GM03348 (cell line): ENCODE results near the gene CTNNA3.

Source experiments
- DNase-seq: peaks from one replicate; pipeline ENCODE4 v3.0.0; 2012; ENCODE audit warnings: low spot score

Gene CTNNA3

DNA sequence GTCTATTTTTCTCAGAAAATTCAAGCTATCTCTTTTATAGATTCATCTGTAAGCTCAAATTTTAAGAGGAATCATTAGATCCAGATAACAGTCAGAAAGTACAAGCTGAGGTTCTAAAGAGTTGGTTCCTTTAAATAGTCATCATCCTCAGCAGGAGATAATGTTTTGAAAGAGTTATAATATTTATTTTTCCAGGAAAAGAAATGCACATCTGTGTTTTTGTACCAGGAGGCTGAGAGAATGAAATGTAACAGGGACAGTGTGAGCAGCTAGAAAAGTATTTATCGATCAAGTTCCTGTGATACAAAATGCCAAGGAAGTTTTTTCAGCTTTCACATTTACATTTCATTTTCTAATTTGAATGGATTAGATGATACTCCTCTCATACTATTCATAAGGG, 890.4 kb downstream of the CTNNA3 start:
- no peak for DNase-seq

DNA sequence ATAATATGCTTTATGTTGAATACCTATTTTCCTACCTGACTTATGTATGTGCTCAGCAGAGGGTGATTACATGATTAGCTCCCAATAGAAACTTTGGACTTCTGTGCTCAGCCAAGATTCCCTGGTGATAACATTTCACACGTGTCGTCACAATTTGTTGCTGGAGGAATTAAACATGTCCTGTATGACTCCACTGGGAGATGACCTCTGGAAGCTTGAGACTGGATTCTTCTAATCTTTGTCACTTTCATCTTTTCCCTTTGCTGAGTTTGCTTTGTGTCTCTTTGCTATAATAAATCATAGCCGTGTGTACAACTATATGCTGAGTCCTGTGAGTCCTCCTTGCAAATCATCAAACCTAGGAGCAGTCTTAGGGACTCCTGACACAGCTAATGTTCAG, 891.0 kb downstream of the CTNNA3 start:
- DNase-seq, result no peak

DNA sequence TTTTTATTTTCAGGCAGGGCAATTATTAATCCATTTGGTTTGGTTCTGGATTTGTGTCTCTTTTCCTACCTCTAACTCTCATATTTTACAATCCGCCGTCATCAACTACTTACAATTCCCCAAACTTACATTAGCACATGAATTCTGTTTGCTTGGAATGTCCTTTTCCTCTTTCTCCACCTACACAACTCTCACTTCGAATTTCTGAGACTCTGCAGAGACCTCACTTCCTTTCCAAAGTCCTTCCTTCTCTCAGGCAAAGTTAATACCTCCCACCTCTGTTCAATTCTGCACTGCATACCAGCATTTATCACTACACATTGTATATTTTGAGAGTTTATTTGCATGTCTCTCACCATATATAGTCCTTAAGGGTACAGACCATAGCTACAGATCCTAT, 892.8 kb downstream of the CTNNA3 start:
- no peak for DNase-seq

DNA sequence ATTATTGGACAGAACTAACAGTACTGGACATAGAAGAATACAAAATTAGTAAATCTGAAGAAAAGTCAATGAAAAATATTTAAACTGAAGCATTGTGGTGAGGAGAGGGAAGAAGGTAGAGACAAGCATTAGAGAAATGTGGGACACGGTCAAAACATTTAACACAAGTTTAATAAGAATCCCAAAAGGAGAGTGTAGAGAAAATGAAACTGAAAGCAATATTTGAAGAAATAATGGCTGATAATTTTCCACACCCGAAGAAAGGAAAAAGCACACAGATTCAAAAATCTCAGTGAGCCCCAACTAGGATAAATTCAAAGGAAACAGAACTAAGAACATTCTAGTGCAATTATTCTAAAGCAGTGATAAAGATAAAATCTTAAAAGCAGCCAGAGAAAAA, 896.5 kb downstream of the CTNNA3 start:
- DNase-seq, result no peak

DNA sequence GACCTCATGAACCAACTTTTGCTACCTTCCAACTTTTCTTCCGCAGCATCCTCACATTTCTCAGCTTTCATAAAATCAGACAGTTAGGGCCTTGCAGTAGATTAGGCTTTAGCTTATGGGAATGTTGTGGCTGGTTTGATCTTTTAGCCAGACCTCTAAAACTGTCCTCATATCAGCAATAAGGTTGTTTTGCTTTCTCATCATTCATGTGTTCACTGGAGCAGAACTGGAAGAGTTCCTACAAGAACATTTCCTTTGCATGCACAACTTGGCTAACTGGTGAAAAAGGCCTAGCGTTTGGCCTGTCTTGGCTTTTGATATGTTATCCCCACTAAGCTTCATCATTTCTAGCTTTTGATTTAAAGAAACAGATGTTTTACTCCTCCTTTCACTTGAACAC, 900.1 kb downstream of the CTNNA3 start:
- DNase-seq, result no peak

DNA sequence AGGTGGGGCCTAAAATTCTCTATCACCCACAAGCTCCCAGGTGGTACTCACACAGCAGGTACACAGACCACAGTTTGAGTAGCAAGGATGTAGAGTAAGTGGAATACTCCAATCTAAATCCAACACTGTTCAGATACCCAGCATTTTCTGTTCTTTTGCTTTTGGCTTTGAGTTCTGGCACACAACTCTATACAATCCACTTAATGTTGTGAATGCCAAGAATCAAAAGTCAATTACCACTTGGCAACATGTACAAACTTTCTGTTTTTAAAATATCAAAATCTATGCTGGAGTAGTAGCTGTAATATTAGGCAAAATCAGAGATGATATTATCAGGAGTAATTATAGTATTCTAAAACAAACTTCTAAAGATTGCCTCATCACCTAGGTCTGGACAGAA, 903.6 kb downstream of the CTNNA3 start:
- no peak for DNase-seq

DNA sequence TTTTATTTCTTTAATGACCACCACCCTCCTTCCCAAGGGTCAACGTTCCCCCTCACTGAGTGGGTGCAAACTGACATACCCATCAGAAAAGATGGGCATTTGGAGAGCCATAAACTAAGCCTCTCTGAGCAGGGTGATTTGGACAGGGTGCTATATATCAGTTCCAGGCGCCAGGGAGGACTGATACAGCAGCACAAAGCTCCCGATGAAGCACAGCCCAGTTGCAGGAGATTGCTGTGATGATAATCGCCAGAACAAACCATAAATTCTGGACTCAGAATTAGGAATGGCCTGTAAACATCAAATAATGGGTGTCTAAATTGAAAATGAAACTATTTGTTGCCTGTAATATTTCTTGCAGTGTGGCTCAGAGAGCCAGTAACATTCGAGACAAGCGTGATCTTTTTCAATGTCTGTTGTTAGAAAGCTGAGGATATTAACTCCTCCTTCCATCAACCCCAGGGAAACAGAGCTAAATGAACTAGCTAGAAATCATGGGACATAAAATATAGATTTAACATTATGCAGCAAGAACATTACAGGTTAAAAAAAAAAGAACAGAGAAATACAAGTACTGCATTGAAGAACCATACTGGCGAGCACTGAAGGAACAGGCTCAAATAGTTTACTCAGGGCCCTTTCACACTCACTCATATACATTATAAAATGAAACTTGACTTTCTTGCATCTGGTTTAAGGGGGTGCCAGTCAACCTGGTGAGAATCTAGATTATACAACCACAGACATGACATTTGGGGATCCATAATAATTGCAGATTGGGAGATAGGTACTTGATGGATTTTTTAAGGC, 907.6 kb downstream of the CTNNA3 start:
- peak; percentile 7 for DNase-seq

DNA sequence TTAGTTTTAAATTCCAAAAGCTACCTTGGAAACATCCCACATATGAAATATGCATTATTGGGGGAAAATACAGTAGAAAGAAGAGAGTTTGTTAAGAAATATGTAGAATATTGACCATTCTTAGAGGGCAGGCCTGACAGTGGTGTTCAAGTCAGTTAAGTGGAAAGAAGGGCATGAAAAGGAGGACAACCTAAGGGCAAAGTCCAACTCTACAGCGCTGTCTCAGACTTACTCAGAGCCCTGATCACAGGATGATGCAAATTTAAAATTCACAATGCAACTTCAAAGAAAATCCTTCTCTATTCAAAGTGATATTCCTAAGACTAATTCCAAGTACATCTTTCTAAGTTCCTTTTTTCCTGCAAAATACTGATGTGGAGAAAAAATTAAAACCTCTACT, 909.3 kb downstream of the CTNNA3 start:
- DNase-seq, result no peak

DNA sequence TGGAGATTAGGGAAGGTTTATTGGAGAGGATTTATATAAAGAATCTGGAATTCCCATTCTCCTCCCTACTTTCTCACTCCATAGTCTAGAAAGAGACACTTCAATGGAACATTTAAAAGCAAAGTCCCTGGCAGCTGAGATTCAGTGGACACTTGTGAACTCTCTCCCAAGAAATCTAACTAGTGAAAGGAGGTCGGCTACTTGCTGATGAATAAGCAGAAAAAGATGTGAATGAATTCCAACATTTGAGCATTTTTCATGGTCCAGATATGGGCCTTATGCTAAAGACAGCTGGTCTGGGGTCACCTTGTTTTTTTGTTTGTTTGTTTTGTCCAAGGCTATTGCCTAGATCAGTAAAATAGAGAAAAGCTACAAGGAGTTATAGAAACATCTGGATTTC, 911.2 kb downstream of the CTNNA3 start:
- DNase-seq, result peak; percentile 4

DNA sequence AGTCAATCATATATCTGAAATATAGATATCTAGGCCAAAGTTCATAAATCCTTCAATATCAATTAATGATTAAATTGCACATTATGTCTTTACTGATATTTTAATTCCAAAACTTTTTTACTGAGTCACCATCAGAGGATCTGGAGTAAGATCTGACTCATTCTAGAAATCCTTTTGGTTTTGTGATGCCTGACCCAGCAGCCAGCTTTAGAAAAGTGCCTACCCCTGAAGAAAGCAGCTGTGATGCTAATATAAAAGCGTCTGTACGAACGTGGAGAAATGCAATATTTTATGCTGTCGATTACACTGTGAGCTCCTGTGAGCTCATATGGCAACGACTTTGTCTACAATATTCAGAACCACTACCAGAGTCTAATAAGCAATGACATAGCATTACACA, 912.7 kb downstream of the CTNNA3 start:
- DNase-seq, result peak; percentile 45

DNA sequence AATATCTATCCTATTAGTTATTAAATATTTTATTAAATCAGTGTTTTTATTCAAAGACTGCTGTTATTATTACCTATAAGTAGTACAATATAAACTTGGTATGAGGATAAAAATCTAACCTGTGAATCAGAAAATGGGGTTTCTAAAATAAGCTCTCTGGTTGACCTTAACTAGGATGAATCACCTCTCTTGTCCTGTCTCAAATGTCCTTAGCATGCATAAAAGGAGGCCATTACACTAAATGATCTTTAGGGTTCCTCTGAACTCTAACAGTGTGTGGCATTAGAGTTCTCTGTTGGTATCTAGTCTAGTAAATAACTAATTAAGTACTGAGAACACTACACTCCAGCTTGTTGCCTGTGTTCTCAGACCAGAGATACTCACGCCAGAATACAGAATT, 913.2 kb downstream of the CTNNA3 start:
- no peak for DNase-seq

DNA sequence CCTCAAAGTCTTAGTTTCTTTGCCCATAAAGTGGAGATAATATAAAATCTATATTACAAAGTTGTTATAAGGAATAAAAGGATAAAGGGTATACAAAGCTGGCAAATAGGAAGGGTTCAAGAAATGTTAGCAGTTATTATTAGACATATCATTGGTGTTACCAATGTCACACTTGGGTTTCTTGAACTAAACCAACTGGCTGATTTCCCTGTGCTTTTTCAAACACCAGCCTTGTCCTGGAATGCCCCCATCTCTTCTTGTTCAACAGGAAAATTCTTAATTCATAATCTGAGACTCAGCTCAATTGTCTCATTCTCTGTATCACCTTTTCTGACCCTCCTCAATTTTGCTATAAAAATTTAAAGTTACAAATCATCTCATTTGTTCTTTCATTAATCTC, 913.9 kb downstream of the CTNNA3 start:
- DNase-seq, result no peak

DNA sequence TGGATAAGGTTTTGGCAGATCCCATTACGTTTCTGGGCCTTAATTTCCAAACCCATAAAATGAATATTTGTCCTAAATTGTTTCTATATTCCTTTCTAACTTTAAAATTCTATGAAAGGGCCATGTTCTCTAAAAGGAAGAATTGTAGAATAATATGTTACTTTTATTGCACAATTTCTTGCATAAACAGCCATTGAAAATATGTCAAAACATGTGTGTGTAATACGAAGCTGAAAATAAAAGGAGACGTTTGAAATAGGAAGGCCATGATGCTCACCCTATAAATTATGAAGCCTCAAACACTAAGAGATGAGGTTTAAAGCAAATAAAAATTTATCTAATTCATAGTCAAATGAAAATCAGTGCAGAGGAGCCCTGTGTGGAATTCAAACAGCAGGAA, 915.2 kb downstream of the CTNNA3 start:
- no peak for DNase-seq

DNA sequence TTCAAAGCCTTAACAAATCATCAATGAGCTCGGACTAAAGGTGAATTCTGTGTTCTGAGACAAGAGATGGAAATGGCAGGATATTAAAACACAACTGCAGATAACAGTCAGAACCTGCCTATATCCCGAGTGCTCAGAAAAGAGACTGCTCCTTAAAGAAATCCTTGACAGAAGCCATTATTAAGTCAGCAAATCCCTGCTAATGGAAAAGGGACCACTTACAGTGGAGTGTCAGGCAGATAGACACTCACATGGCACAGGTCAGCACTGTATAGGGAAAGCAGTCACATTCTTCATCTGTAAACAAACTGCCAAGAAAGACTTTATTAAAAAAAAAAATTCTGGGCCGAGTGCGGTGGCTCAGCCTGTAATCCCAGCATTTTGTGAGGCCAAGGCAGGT, 917.6 kb downstream of the CTNNA3 start:
- no peak for DNase-seq

DNA sequence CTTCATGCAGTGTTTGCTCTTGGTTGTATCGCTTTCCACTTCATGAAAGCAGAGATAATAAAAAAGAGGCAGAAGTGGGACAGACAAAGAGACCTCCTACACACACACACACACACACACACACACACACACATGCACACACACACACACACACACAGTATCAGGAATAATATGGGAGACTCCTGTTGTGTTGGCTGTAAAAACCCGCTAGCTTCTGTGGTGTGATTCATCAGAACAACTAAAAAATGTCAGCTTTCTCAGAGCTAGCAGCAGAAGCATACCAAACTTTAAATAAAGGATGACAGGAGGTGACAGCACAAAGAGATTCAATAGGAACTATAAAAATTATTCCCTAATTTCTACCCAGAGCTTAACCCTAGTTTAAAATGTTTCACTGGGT, 918.3 kb downstream of the CTNNA3 start:
- DNase-seq, result no peak

DNA sequence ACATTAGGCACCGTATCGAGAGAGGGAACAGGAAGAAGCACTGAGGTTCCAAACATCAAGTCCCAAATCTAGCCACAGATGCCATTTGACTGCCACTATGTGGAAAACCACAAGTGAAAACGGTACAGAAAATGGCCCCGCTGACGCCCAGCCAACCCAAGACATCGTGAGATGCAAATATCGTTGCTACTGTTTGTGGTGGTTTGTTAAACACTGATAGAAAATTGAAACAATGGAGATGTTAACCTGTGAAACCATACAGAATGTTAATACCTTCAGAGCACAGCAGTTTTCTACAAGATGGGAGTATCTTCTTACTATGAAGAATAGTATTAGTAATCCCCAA, 922.5 kb downstream of the CTNNA3 start:
- DNase-seq, result no peak

DNA sequence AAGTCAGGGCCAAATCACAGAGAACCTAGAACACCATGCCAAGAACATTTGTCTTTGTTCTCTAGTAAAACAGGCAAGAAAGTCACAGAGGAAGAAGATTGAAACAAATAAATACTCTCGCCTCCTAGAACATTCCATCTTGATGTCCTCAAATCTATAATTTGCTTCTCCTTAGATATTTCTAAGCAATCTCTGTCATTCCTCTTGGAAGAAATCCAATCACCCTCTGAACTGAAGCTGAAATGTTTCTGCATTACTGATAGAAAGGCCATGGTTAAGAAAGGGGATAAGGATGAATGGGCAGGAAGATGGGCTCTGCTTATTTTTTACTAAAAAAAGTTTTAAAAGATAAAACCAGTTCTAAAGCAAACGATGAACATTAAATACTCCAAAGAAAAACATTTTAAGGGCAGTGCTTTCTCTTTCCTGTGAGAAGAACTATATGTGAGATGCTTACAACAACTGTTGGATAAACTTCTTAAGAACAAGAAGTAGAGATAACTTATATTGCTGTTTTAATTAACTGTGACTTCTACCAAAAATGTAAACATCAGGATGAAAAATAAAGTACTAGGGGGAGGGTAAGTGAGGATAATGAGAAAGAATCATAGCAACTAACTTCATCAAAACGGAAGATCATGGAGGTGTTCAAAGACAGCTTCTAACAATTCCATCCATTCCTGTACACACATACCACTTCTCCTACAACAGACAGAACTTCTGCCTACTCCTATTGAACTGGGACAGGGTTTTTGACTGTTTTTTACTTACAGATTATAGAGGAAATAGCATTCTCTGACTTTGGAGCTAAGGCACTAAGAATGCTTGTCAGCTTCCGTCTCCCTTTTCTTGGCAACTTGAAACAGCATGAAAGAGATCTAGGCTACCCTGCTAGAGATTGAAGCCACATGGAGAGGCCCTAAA, 923.2 kb downstream of the CTNNA3 start:
- peak; percentile 2 for DNase-seq

DNA sequence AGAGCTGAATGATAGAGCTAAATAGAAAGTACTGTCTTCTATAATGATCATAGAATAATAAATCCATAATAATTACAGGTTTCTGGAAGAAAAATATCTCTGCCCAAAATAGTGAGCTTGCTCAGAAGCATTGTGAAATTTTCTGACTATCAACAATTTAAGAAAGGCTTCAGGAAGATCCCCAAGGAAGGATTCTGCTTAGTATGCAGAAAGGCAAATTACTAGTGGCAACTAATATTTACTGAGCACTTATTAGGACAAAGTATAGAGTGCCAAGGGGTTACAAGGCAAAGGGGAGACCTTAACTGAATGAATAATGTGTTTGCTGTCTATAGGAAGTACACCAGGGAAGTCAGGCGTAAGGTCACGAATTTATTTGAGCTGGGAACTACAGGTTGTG, 928.3 kb downstream of the CTNNA3 start:
- DNase-seq, result no peak

DNA sequence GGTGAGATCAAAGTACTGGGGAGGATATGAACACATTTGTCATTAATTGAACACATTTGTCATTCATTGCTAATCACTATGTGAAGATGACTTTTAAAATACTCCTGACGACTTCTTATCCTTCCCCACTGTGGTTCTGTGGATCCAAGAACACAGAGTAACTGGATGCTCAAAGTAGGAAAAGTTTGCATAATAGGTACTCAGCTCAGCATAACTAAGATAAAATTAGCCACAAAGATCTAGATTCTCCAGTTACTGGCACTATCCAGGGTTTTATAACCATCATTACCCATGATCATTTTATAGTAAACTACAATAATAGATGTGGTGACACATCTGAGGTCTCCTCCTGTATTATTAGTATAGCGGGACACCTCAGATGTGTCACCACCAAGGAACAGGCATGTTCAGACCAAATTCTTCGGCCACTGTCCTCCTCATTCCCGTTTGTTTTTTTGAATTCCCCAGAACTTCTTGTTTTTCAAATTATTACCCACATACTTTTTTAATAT, 933.7 kb downstream of the CTNNA3 start:
- DNase-seq, result no peak

DNA sequence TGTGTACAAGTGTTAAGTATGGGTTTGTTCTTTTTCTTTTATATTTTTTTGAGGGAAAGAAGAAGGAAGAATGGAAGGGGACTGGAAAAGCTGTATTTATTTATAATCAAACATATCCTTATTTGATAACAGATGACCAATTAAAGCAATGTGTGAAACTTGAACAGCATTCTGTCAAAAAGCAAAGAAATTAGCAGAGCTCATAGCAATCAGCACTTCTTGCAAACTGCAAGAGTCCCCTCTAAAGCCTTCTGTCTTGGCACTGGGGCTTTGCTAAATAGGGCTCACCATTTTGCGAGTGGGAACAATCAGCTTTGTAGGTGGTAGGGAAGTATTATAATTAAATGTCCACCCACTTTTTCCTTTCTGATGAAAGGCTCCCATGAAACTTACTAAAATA, 935.1 kb downstream of the CTNNA3 start:
- no peak for DNase-seq

DNA sequence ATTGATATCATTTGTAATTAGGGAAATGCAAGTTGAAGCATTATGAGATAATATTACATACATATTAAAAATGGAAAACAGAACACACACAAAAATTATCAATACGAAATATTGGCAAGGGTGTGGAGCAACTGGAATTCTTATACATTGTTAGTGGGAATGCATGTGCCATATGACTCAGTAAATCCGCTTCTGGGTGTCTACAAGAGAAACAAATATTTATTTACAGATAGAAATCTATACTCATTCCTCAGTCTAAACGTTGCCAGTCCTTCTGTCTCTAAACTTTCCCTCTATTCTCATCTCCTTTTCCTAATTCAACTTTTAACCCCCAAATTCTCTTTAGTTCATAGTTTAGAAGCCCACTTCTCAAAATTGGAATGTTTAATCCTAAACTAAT, 940.5 kb downstream of the CTNNA3 start:
- no peak for DNase-seq

DNA sequence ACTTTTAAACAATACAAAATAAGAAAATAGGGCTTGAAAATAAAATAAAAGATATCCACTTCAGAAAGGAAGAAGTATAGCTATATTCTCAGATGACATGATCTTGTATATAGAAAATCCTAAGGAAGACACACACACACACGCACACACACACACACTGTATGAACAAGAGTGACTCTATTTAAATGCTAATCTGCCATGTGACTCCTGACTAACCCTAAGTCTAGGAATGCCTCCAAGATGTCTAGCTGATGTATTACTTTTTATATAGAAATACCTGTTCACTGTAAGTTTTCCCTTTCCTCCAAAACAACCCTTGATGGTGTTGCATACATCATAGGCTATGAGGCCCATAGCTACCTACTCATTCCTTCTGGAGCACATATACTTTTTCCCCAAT, 943.3 kb downstream of the CTNNA3 start:
- no peak for DNase-seq

DNA sequence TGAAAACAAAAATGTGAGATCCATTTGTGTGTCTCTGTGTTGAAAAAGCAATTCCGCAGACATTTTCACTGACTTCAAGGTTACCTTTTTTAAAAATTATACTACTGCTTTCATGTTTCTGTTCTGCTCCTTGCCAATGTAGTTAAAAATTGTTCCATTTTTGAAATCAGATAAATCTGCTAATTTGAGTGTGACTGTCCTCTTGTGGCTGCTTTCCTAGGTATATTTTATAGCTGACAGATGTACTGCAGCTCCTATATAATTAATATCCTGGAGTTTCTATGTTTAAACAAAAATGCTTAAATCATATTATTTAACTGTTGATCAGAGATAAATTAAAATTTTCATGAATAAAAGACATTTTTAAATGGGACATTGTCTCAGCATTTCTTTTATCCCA, 947.8 kb downstream of the CTNNA3 start:
- no peak for DNase-seq
